IPS-18a (cell line): ENCODE results near the gene CDH13.

Experiments used
- H3K27ac ChIP-seq: one replicate; pipeline ENCODE4 v1.5.1; 2013; ENCODE audit warnings: low read length
- H3K27me3 ChIP-seq: one replicate; pipeline ENCODE4 v1.6.1; 2013; ENCODE audit warnings: mild to moderate bottlenecking, low read length; ENCODE audit not compliant: control insufficient read depth, insufficient read depth
- H3K36me3 ChIP-seq: one replicate; pipeline ENCODE4 v1.6.1; 2013; ENCODE audit warnings: low read depth, low read length; ENCODE audit not compliant: control insufficient read depth
- H3K4me1 ChIP-seq: one replicate; pipeline ENCODE4 v1.6.1; 2013; ENCODE audit warnings: low read depth, low read length; ENCODE audit not compliant: control insufficient read depth
- H3K4me3 ChIP-seq: one replicate; pipeline ENCODE4 v1.5.1; 2013; ENCODE audit warnings: low read length
- H3K9ac ChIP-seq: one replicate; pipeline ENCODE4 v1.6.1; 2013; ENCODE audit warnings: mild to moderate bottlenecking, low read length, moderate library complexity
- H3K9me3 ChIP-seq: one replicate; pipeline ENCODE4 v1.6.1; 2013; ENCODE audit warnings: low read depth, low read length; ENCODE audit not compliant: control insufficient read depth

CDH13 gene

GRCh38 chr16:83456934-83457333 is 830.2 kb downstream of the CDH13 start:
- no peaks in the 10 kb centered on the region for H3K36me3 ChIP-seq
- H3K27me3 ChIP-seq = no peaks in the 10 kb centered on the region
- no peak overlapping the region for H3K9ac ChIP-seq

GRCh38 chr16:83458612-83459011 is 831.8 kb downstream of the CDH13 start:
- Histone ChIP-seq H3K9ac (no peak overlapping the region), H3K4me3 (no peak overlapping the region), H3K9me3 (no peaks in the 10 kb centered on the region), H3K27ac (no peak overlapping the region), H3K4me1 (no peaks in the 10 kb centered on the region), H3K27me3 (no peaks in the 10 kb centered on the region), H3K36me3 (no peaks in the 10 kb centered on the region)

More at GRCh38 chr16:83456934-83457333, 830.2 kb downstream of the CDH13 start:
- H3K4me3 ChIP-seq = no peak overlapping the region
- H3K27ac ChIP-seq = no peak overlapping the region
- H3K4me1 ChIP-seq = no peaks in the 10 kb centered on the region
- H3K9me3 ChIP-seq = no peaks in the 10 kb centered on the region

GRCh38 chr16:83464991-83465390 is 838.2 kb downstream of the CDH13 start:
- H3K27me3 ChIP-seq = no peaks in the 10 kb centered on the region
- no peak overlapping the region for H3K4me3 ChIP-seq
- H3K9me3 ChIP-seq = no peaks in the 10 kb centered on the region
- no peak overlapping the region for H3K9ac ChIP-seq
- no peak overlapping the region for H3K27ac ChIP-seq
- no peaks in the 10 kb centered on the region for H3K4me1 ChIP-seq
- no peaks in the 10 kb centered on the region for H3K36me3 ChIP-seq

- H3K27me3 ChIP-seq = no peaks in the 10 kb centered on the region
- H3K9me3 ChIP-seq = no peaks in the 10 kb centered on the region
- H3K9ac ChIP-seq = no peak overlapping the region
- H3K36me3 ChIP-seq = no peaks in the 10 kb centered on the region
- H3K4me1 ChIP-seq = no peaks in the 10 kb centered on the region
- no peak overlapping the region for H3K27ac ChIP-seq
- no peak overlapping the region for H3K4me3 ChIP-seq
These were observed 843.6 kb downstream of the CDH13 start for GRCh38 chr16:83470416-83470815.

- no peak overlapping the region for H3K9ac ChIP-seq
- H3K9me3 ChIP-seq = no peaks in the 10 kb centered on the region
- H3K4me3 ChIP-seq = no peak overlapping the region
- no peak overlapping the region for H3K27ac ChIP-seq
- no peaks in the 10 kb centered on the region for H3K4me1 ChIP-seq
- no peaks in the 10 kb centered on the region for H3K27me3 ChIP-seq
- H3K36me3 ChIP-seq = no peaks in the 10 kb centered on the region
These were observed 846.2 kb downstream of the CDH13 start for GRCh38 chr16:83472776-83473501.

GRCh38 chr16:83473926-83474650 is 847.3 kb downstream of the CDH13 start:
- Histone ChIP-seq H3K4me3 (no peak overlapping the region), H3K36me3 (no peaks in the 10 kb centered on the region), H3K9me3 (no peaks in the 10 kb centered on the region), H3K27me3 (no peaks in the 10 kb centered on the region), H3K27ac (no peak overlapping the region), H3K4me1 (no peaks in the 10 kb centered on the region), H3K9ac (no peak overlapping the region)

- Histone ChIP-seq H3K9ac (no peak overlapping the region), H3K9me3 (no peaks in the 10 kb centered on the region), H3K4me3 (no peak overlapping the region), H3K27ac (no peak overlapping the region), H3K27me3 (no peaks in the 10 kb centered on the region), H3K36me3 (no peaks in the 10 kb centered on the region), H3K4me1 (no peaks in the 10 kb centered on the region)
These were observed 848.3 kb downstream of the CDH13 start for GRCh38 chr16:83475108-83475507.

- H3K4me1 ChIP-seq = no peaks in the 10 kb centered on the region
- no peaks in the 10 kb centered on the region for H3K9me3 ChIP-seq
- no peak overlapping the region for H3K27ac ChIP-seq
- no peaks in the 10 kb centered on the region for H3K27me3 ChIP-seq
- no peaks in the 10 kb centered on the region for H3K36me3 ChIP-seq
- no peak overlapping the region for H3K9ac ChIP-seq
- H3K4me3 ChIP-seq = no peak overlapping the region
These were observed 854.8 kb downstream of the CDH13 start for GRCh38 chr16:83481589-83481988.

GRCh38 chr16:83482545-83483162 is 855.9 kb downstream of the CDH13 start:
- Histone ChIP-seq H3K4me1 (no peaks in the 10 kb centered on the region), H3K4me3 (no peak overlapping the region), H3K9me3 (no peaks in the 10 kb centered on the region), H3K36me3 (no peaks in the 10 kb centered on the region), H3K27ac (no peak overlapping the region), H3K27me3 (no peaks in the 10 kb centered on the region), H3K9ac (no peak overlapping the region)

- Histone ChIP-seq H3K27ac (no peak overlapping the region), H3K4me3 (no peak overlapping the region), H3K36me3 (no peaks in the 10 kb centered on the region), H3K9ac (no peak overlapping the region), H3K4me1 (no peaks in the 10 kb centered on the region), H3K27me3 (no peaks in the 10 kb centered on the region), H3K9me3 (no peaks in the 10 kb centered on the region)
These were observed 863.3 kb downstream of the CDH13 start for GRCh38 chr16:83490073-83490472.

GRCh38 chr16:83494459-83494858 is 867.7 kb downstream of the CDH13 start:
- no peaks in the 10 kb centered on the region for H3K9me3 ChIP-seq
- H3K27me3 ChIP-seq = no peaks in the 10 kb centered on the region
- H3K9ac ChIP-seq = no peak overlapping the region
- H3K4me1 ChIP-seq = no peaks in the 10 kb centered on the region
- H3K4me3 ChIP-seq = no peak overlapping the region
- H3K36me3 ChIP-seq = no peaks in the 10 kb centered on the region
- no peak overlapping the region for H3K27ac ChIP-seq
